Measurements from ENCODE around the gene LRRC4C.

Gene LRRC4C

GRCh38 chr11:41003339-41004282, 455.8 kb downstream of the LRRC4C start:
- TF ChIP-seq CTCF (conservative IDR thresholded peaks at IDR 0.05; ENCODE audit: low read length), result no peak
- H3K4me3 ChIP-seq (ENCODE audit: low read length), result no peak overlapping the region
- DNase-seq (ENCODE audit: low read depth), result no peak

- no peak overlapping the region for H3K4me3 ChIP-seq (ENCODE audit: low read length)
- no peak for DNase-seq (ENCODE audit: low read depth)
- no peak for TF ChIP-seq CTCF (conservative IDR thresholded peaks at IDR 0.05; ENCODE audit: low read length)
Measured at GRCh38 chr11:40998920-40999319, 460.5 kb downstream of the LRRC4C start.

- no peak for DNase-seq (ENCODE audit: low read depth)
- TF ChIP-seq CTCF (conservative IDR thresholded peaks at IDR 0.05; ENCODE audit: low read length), result no peak
- H3K4me3 ChIP-seq (ENCODE audit: low read length), result no peak overlapping the region
Measured at GRCh38 chr11:40987776-40988435, 471.5 kb downstream of the LRRC4C start.

- no peak for TF ChIP-seq CTCF (conservative IDR thresholded peaks at IDR 0.05; ENCODE audit: low read length)
- DNase-seq (ENCODE audit: low read depth), result no peak
Measured at GRCh38 chr11:40986320-40986719, 473.1 kb downstream of the LRRC4C start.

GRCh38 chr11:40975076-40975475, 484.4 kb downstream of the LRRC4C start:
- no peak for DNase-seq (ENCODE audit: low read depth)
- no peak overlapping the region for H3K4me3 ChIP-seq (ENCODE audit: low read length)
- TF ChIP-seq CTCF (conservative IDR thresholded peaks at IDR 0.05; ENCODE audit: low read length), result no peak

More at GRCh38 chr11:40986320-40986719, 473.1 kb downstream of the LRRC4C start:
- no peak overlapping the region for H3K4me3 ChIP-seq (ENCODE audit: low read length)

GRCh38 chr11:40974186-40974795, 485.2 kb downstream of the LRRC4C start:
- no peak for DNase-seq (ENCODE audit: low read depth)
- H3K4me3 ChIP-seq (ENCODE audit: low read length), result no peak overlapping the region
- TF ChIP-seq CTCF (conservative IDR thresholded peaks at IDR 0.05; ENCODE audit: low read length), result no peak

Measured in AG10803 (cell line).